Tibial artery (tissue), 4 donors: Measurements from ENCODE around the gene SEC24B.
"Not testable (repeated sequence)": the region's sequence is repeated elsewhere in the genome, so short reads cannot be mapped to it uniquely, and the experiment has no call there.

Experiments used
- DNase-seq, 2 donors: peaks; one replicate each; pipeline ENCODE4 v3.0.0-alpha.2; 2019
- H3K27ac ChIP-seq, 2 donors: fragments of 200-600 bp; sonication (generic) in 1 of 2; 1 replicate in 1 of 2; 2 replicates in 1 of 2; pipeline ENCODE4 v1.5.1; 2018 to 2019; ENCODE audit warnings: mild to moderate bottlenecking in 1 of 2
- H3K27me3 ChIP-seq, 2 donors: fragments of 200-600 bp; sonication (generic) in 1 of 2; one replicate each; pipeline versions ENCODE4 v1.5.1 to v1.6.0; 2016 to 2019
- H3K36me3 ChIP-seq, 3 donors: fragments of 200-600 bp; sonication (generic) in 2 of 3; one replicate each; pipeline ENCODE4 v1.5.1; 2016 to 2019; ENCODE audit warnings: mild to moderate bottlenecking in 2 of 3
- H3K4me1 ChIP-seq, 4 donors: fragments of 200-600 bp; sonication (generic) in 2 of 4; 1 replicate in 3 of 4; 2 replicates in 1 of 4; pipeline ENCODE4 v1.5.1; 2016 to 2019
- H3K4me3 ChIP-seq, 2 donors: fragments of 200-600 bp; sonication (generic) in 1 of 2; 1 replicate in 1 of 2; 2 replicates in 1 of 2; pipeline ENCODE4 v1.5.1; 2018 to 2019; ENCODE audit warnings: mild to moderate bottlenecking in 2 of 2
- H3K9me3 ChIP-seq, 3 donors: fragments of 200-600 bp; sonication (generic) in 1 of 3; one replicate each; pipeline ENCODE4 v1.5.1; 2016 to 2019
- intact Hi-C: fragments of 100-400 bp; cut with DNase I; formaldehyde crosslinking; loops from one replicate; pipeline ENCODE4 v1.15.0; 2023; ENCODE audit warnings: low total_unique reads
- TF ChIP-seq, protein P1 (sequence below), 2 experiments: fragments of 200-600 bp in 1 of 2; fragments of 450-650 bp in 1 of 2; IDR thresholded peaks; one replicate each; pipeline ENCODE4 v1.5.1; 2017 to 2019; ENCODE audit warnings: antibody characterized with exemption in 2 of 2, mild to moderate bottlenecking in 1 of 2, moderate library complexity in 1 of 2

SEC24B gene

DNA sequence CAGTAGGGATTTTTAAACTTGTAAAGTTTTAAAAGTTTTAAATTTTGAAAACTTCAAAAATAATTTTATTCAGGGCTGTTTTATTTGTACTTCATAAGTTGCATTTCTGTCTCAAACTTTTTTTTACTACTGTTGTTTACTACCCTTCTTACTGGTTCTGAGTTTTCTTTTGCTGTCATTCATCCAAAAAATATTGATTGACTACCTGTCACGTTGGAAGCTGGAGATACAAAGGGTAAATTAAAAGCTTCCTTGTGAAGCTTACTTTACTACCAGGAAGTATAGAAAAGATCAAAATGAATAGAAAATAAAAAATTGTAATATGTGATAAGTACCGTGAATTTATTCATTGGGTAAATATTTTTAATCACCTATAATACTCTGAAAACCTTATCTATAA is 77.1 kb downstream of the SEC24B start:
- intact Hi-C loops, result no loop called here
- peaks cover 33 to 81% (median 54%) of the 10 kb centered on the region in 3 donors for H3K36me3 ChIP-seq
- H3K9me3 ChIP-seq, result no peaks in the 10 kb centered on the region

DNA sequence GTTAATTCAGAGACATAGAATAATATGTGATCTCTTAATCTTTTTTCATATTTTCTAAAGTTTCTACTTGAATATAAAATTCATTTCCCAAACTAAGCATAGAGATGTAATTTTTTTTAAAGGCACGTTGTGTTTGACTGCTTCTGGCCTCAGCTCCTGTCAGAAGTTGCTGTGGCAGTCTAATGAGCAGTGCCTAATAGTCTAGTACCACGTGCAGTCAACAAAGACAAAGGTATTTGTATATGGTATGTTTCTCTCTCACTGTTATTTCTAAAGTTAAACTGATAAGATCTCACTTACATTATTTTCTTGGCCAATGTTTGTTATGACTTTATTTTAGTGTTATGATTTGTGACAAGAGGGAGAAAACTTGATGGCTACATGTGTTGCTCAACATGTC is 77.8 kb downstream of the SEC24B start:
- TF ChIP-seq, protein P1, sequence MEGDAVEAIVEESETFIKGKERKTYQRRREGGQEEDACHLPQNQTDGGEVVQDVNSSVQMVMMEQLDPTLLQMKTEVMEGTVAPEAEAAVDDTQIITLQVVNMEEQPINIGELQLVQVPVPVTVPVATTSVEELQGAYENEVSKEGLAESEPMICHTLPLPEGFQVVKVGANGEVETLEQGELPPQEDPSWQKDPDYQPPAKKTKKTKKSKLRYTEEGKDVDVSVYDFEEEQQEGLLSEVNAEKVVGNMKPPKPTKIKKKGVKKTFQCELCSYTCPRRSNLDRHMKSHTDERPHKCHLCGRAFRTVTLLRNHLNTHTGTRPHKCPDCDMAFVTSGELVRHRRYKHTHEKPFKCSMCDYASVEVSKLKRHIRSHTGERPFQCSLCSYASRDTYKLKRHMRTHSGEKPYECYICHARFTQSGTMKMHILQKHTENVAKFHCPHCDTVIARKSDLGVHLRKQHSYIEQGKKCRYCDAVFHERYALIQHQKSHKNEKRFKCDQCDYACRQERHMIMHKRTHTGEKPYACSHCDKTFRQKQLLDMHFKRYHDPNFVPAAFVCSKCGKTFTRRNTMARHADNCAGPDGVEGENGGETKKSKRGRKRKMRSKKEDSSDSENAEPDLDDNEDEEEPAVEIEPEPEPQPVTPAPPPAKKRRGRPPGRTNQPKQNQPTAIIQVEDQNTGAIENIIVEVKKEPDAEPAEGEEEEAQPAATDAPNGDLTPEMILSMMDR (IDR thresholded peaks at IDR 0.05), result no peak
- peaks cover 33 to 82% (median 52%) of the 10 kb centered on the region in 3 donors for H3K36me3 ChIP-seq
- intact Hi-C loops, result no loop called here

More for the DNA sequence above, 77.1 kb downstream of the SEC24B start:
- Histone ChIP-seq H3K4me1 (no peaks in the 10 kb centered on the region), H3K27ac (no peak overlapping the region), H3K4me3 (no peak overlapping the region), H3K27me3 (no peaks in the 10 kb centered on the region)
- TF ChIP-seq, protein P1 (IDR thresholded peaks at IDR 0.05), result no peak
- DNase-seq, result no peak

DNA sequence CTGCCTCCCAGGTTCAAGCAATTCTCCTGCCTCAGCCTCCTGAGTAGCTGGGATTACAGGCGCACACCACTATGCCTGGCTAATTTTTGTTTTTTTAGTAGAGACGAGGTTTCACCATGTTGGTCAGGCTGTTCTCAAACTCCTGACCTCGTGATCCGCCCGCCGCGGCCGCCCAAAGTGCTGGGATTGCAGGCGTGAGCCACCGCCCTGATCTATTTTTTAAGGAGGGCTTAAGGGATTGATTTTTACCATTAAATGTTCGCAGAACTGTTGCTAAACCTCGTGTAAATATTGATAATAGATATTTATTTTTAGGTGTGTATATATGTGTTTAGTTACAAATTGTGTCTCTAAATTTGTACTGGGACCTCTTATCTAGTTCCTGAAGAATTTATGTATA is 79.8 kb downstream of the SEC24B start:
- H3K9me3 ChIP-seq, intact Hi-C loops, H3K27me3 ChIP-seq, H3K4me1 ChIP-seq, DNase-seq, H3K27ac ChIP-seq, H3K4me3 ChIP-seq: not testable (repeated sequence)
- peaks cover 25 to 83% (median 57%) of the 10 kb centered on the region in 3 donors for H3K36me3 ChIP-seq

More for the DNA sequence above, 77.8 kb downstream of the SEC24B start:
- no peak overlapping the region for H3K4me3 ChIP-seq
- no peak overlapping the region for H3K27ac ChIP-seq
- DNase-seq, result no peak
- H3K27me3 ChIP-seq, result no peaks in the 10 kb centered on the region
- no peaks in the 10 kb centered on the region for H3K4me1 ChIP-seq
- H3K9me3 ChIP-seq, result no peaks in the 10 kb centered on the region

DNA sequence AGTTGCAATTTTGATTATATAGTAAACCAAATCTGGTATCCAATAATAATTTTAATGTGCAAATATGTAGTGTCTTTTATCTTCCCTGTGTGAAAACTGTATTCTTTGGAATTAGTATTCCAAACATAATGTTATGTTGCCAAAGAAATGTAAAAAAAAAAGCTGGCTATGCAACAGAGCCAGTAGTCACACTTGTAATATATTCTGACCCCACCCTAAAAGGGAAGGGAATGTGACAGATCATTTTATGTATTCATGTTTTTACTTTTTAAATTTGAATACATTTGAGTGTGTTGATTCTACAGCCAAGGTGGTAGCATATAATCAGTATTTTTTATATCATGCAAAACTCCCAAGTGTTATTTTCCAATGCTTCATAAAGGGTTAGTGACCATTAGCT is 98.6 kb downstream of the SEC24B start:
- no peak for DNase-seq
- no peaks in the 10 kb centered on the region for H3K4me1 ChIP-seq
- H3K27ac ChIP-seq, result no peak overlapping the region
- H3K36me3 ChIP-seq, result peaks cover 72 to 93% (median 90%) of the 10 kb centered on the region in 3 donors
- no peaks in the 10 kb centered on the region for H3K27me3 ChIP-seq
- H3K4me3 ChIP-seq, result no peak overlapping the region
- intact Hi-C loops, result no loop called here
- TF ChIP-seq, protein P1 (IDR thresholded peaks at IDR 0.05), result no peak
- no peaks in the 10 kb centered on the region for H3K9me3 ChIP-seq

DNA sequence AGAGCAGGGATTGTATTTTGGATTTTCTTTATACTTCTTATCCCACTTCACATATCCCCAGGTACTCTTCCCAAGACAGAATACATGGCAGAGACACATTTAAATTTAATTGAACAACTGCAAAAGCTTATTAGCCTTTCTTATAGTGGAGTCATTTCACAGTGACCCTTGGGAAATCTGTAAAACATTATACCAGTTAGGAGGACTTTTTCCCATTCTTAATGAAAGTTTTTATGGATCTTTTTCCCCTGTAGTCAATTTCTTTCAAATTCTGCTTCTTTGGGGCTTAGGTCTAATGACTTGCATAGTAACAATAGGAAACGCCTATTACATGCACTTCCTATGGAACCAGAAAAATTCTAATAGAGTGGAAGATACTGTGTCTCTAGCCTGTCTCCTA is 111.8 kb downstream of the SEC24B start:
- intact Hi-C loops, result no loop called here
- no peak overlapping the region for H3K27ac ChIP-seq
- no peak for DNase-seq
- no peaks in the 10 kb centered on the region for H3K4me1 ChIP-seq
- no peaks in the 10 kb centered on the region for H3K9me3 ChIP-seq
- no peaks in the 10 kb centered on the region for H3K27me3 ChIP-seq
- H3K4me3 ChIP-seq, result no peak overlapping the region
- TF ChIP-seq, protein P1 (IDR thresholded peaks at IDR 0.05), result no peak
- H3K36me3 ChIP-seq, result peaks cover 17 to 50% (median 28%) of the 10 kb centered on the region in 3 donors

DNA sequence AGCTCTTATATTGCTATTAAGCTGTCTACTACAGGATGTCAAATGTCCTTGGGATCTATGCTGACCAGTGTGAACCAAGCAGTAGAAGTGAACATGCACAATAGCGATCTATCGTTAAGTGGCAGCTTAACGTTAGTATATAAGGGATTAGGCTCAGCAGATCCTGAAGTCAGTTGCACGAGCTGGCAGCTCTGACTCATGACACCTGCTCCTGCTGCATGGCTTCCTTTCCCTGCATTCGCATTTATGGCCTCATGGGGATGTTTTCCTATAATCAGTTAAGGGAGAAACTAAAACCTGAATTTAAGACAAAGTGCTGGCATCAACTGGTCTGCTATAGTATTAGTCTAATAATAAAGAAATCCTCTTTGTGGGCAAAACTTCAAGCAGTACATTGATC is 113.8 kb downstream of the SEC24B start:
- intact Hi-C loops, result no loop called here

More for the DNA sequence above, 113.8 kb downstream of the SEC24B start:
- Histone ChIP-seq H3K36me3 (peaks cover 0 to 37% (median 10%) of the 10 kb centered on the region in 3 donors), H3K27ac (no peak overlapping the region), H3K4me3 (no peak overlapping the region), H3K4me1 (no peaks in the 10 kb centered on the region), H3K9me3 (no peaks in the 10 kb centered on the region), H3K27me3 (no peaks in the 10 kb centered on the region)
- TF ChIP-seq, protein P1 (IDR thresholded peaks at IDR 0.05), result no peak
- DNase-seq, result no peak
